Measurements from ENCODE around the gene C12orf57. TPM values are rescaled to one million over a fixed set of nuclear protein-coding genes. Genes with fewer than 3 reads are reported as not detected.
A peak's percentile ranks its signal among the peaks of the same experiment; 100 is the strongest.

Gene C12orf57
- total RNA-seq, 5 donors from 2014 or later (not counting 1 experiment from before 2014, with no cell fraction given), result 256 to 466 (median 412) TPM

DNA sequence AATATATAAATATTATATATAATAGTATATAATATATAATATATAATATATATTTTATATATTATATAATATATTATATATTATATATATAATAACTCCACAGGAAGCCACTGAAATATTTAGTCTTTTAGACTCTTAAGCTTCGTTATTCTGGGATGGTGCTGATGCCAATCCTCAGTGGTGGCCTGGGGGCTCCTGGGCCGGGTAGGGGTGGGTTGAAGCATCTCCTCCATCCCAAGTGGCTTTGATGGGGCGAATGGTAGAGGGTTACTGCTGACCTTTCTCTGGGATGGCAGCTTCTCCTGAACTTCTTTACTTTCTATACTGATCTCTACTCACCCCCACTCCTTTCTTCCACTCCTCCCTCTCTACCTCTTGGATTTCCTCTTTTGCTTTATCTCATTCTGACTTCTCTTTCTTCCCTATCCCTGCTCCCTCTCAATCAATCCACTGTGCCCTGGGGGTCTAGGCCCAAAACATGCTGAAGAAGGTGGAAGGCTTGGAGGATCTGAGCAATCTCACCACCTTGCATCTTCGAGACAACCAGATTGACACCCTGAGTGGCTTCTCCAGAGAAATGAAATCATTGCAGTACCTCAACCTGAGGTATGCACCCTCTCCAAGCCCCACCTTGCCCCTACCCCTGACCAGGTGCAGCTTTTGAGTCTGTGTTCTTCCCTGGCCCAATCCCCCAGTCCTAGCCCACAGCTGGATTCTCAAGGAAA, 34.2 kb upstream of the C12orf57 start:
- H3K4me1 ChIP-seq (ENCODE audit: control insufficient read depth in 1 of 2, extremely low read depth in 1 of 2, insufficient read depth in 2 of 2, low read length in 2 of 2), result peaks cover 2 to 23% of the 10 kb centered on the region in 2 experiments
- H3K27ac Mint-ChIP-seq, result no peak overlapping the region
- no peaks in the 10 kb centered on the region for H3K27me3 ChIP-seq (replicated peaks in 1 of 2; ENCODE audit: control insufficient read depth in 2 of 2, extremely low read depth in 1 of 2, insufficient read depth in 2 of 2, low read length in 1 of 2)
- no peaks in the 10 kb centered on the region for H3K27me3 Mint-ChIP-seq
- CTCF ChIA-PET, result no interaction called here
- WGBS (ENCODE audit: insufficient coverage), result 80% methylated on average over 1 of the region's 4 CpGs
- H3K9me3 ChIP-seq, result no peaks in the 10 kb centered on the region
- H3K4me3 Mint-ChIP-seq, result no peak overlapping the region
- no peak overlapping the region for H3K27ac ChIP-seq (ENCODE audit: low read length)
- DNase-seq (no peak), ATAC-seq (replicated peaks in 1 of 4) (no peak)
- no peaks in the 10 kb centered on the region for H3K9me3 Mint-ChIP-seq
- POLR2A ChIA-PET, result interaction anchor here (0.5 to 0.7 kb wide), 2 partner anchors 17 to 1135 kb away, joined by 3 to 5 read pairs; no protein-coding TSS in a partner anchor
- no peaks in the 10 kb centered on the region for H3K36me3 Mint-ChIP-seq
- H3K4me1 Mint-ChIP-seq, result peaks cover 13 to 16% (median 16%) of the 10 kb centered on the region in 3 donors
- no peak overlapping the region for H3K4me3 ChIP-seq (ENCODE audit: control insufficient read depth in 1 of 2, extremely low read depth in 1 of 2, low read length in 1 of 2)
- no peaks in the 10 kb centered on the region for H3K36me3 ChIP-seq (ENCODE audit: control insufficient read depth in 2 of 2, extremely low read depth in 1 of 2, insufficient read depth in 1 of 2, low read length in 1 of 2)

DNA sequence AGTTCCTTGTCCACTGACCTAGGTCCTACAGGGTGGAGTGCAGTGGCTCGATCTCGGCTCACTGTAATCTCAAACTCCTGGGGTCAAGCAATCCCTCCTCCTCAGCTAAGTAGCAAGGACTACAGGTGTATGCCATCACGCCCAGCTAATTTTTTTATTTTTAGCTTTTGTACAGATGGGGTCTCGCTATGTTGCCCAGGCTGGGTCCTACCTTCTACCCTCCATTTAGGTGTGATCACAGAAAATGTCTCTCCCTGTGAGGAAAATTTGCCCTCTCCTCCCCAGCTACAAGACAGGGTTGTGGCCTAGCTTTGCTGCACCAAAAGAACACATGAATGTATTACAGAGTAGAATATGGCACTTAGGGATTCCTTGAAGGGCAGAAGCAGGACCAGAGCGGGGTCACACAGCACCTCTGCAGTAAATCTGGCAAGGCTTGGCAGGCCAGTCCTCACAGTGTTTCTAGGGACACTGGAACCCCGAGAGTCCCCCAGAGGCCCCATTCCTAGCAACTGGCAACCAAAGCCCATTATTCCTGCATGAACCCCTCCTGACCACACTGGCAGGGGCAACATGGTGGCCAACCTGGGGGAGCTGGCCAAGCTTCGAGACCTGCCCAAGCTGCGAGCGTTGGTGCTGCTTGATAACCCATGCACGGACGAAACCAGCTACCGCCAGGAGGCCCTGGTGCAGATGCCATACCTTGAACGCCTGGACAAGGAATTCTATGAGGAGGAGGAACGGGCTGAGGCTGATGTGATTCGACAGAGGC, 31.5 kb upstream of the C12orf57 start:
- H3K4me1 ChIP-seq (ENCODE audit: control insufficient read depth in 1 of 2, extremely low read depth in 1 of 2, insufficient read depth in 2 of 2, low read length in 2 of 2), result peaks cover 4 to 28% of the 10 kb centered on the region in 2 experiments
- H3K27ac ChIP-seq (ENCODE audit: low read length), result no peak overlapping the region
- Mint-ChIP-seq H3K36me3 (peaks cover 7% of the 10 kb centered on the region), H3K4me1 (peaks cover 30 to 40% (median 30%) of the 10 kb centered on the region in 3 donors), H3K4me3 (peak overlapping the region in 1 of 3 donors; percentile 98), H3K9me3 (no peaks in the 10 kb centered on the region), H3K27ac (peak overlapping the region; percentile 88 to 90), H3K27me3 (no peaks in the 10 kb centered on the region)
- ChIA-PET POLR2A (interaction anchor here (0.6 to 0.9 kb wide), 3 partner anchors 8 to 1017 kb away, joined by 4 read pairs; partner anchors contain the start of gene LRRC23 (in 1 of the 2)), CTCF (no interaction called here)
- H3K27me3 ChIP-seq (replicated peaks in 1 of 2; ENCODE audit: control insufficient read depth in 2 of 2, extremely low read depth in 1 of 2, insufficient read depth in 2 of 2, low read length in 1 of 2), result no peaks in the 10 kb centered on the region
- H3K36me3 ChIP-seq (ENCODE audit: control insufficient read depth in 2 of 2, extremely low read depth in 1 of 2, insufficient read depth in 1 of 2, low read length in 1 of 2), result peaks cover 0 to 10% of the 10 kb centered on the region in 2 donors
- WGBS (ENCODE audit: insufficient coverage), result 94% methylated on average over 13 of the region's 15 CpGs
- no peak overlapping the region for H3K4me3 ChIP-seq (ENCODE audit: control insufficient read depth in 1 of 2, extremely low read depth in 1 of 2, low read length in 1 of 2)
- H3K9me3 ChIP-seq, result no peaks in the 10 kb centered on the region
- no peak for ATAC-seq (replicated peaks in 1 of 4)
- no peak for DNase-seq

DNA sequence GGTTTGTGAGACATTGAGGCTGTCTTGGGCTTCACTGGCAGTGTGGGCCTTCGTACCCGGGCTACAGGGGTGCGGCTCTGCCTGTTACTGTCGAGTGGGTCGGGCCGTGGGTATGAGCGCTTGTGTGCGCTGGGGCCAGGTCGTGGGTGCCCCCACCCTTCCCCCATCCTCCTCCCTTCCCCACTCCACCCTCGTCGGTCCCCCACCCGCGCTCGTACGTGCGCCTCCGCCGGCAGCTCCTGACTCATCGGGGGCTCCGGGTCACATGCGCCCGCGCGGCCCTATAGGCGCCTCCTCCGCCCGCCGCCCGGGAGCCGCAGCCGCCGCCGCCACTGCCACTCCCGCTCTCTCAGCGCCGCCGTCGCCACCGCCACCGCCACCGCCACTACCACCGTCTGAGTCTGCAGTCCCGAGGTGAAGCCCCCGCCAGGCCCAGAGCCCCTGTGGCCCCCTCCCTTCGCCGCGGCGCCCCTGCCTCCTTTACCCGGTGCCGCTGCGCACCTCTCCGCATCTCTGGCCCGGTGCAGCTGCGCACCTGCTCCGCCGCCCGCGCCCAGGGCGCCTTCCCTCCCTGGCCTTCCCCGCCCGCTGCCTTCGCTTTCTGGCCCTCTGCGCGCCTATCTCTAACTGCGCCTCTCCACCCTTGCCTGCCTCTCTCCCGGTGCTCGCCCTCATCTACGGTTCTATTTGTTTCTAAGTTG, 29.4 kb upstream of the C12orf57 start, which contains the start of gene ENO2:
Gene ENO2, plus strand, starts transcription at position 335 of the 701 bp plus-strand sequence. CDS start 1,253 bp downstream, outside the sequence.
- WGBS (ENCODE audit: insufficient coverage), result under 1% methylated on average over 62 of the region's 68 CpGs
- ATAC-seq (replicated peaks in 1 of 4), result peak; percentile 93 to 96 (median 96)
- Histone ChIP-seq H3K27me3 (replicated peaks in 1 of 2; ENCODE audit: control insufficient read depth in 2 of 2, extremely low read depth in 1 of 2, insufficient read depth in 2 of 2, low read length in 1 of 2) (no peaks in the 10 kb centered on the region), H3K9me3 (no peaks in the 10 kb centered on the region), H3K4me1 (ENCODE audit: control insufficient read depth in 1 of 2, extremely low read depth in 1 of 2, insufficient read depth in 2 of 2, low read length in 2 of 2) (peaks cover 4 to 28% of the 10 kb centered on the region in 2 experiments), H3K4me3 (ENCODE audit: control insufficient read depth in 1 of 2, extremely low read depth in 1 of 2, low read length in 1 of 2) (peak within 1 kb of the TSS; percentile 62 to 65), H3K27ac (ENCODE audit: low read length) (peak within 1 kb of the TSS; percentile 86), H3K36me3 (ENCODE audit: control insufficient read depth in 2 of 2, extremely low read depth in 1 of 2, insufficient read depth in 1 of 2, low read length in 1 of 2) (peaks cover 0 to 15% of the 10 kb centered on the region in 2 donors)
- Mint-ChIP-seq H3K4me1 (peaks cover 30 to 40% (median 33%) of the 10 kb centered on the region in 3 donors), H3K9me3 (no peaks in the 10 kb centered on the region), H3K27ac (peak within 1 kb of the TSS; percentile 91 to 95), H3K4me3 (peak within 1 kb of the TSS; percentile 89 to 98 (median 92)), H3K36me3 (peaks cover 14% of the 10 kb centered on the region), H3K27me3 (no peaks in the 10 kb centered on the region)
- DNase-seq, result peak; percentile 61 to 91 (median 78)
- ChIA-PET CTCF (interaction anchor here in 1 of 2 donors (0.6 to 0.9 kb wide), 4 partner anchors 41 to 275 kb away, joined by 3 to 4 read pairs (median 4); partner anchors contain the start of genes PEX5 and SPSB2), POLR2A (interaction anchor here in 1 of 2 donors (0.6 to 1.2 kb wide), 3 partner anchors 44 to 214 kb away, joined by 3 to 4 read pairs (median 4); partner anchors contain the start of gene CDCA3)

DNA sequence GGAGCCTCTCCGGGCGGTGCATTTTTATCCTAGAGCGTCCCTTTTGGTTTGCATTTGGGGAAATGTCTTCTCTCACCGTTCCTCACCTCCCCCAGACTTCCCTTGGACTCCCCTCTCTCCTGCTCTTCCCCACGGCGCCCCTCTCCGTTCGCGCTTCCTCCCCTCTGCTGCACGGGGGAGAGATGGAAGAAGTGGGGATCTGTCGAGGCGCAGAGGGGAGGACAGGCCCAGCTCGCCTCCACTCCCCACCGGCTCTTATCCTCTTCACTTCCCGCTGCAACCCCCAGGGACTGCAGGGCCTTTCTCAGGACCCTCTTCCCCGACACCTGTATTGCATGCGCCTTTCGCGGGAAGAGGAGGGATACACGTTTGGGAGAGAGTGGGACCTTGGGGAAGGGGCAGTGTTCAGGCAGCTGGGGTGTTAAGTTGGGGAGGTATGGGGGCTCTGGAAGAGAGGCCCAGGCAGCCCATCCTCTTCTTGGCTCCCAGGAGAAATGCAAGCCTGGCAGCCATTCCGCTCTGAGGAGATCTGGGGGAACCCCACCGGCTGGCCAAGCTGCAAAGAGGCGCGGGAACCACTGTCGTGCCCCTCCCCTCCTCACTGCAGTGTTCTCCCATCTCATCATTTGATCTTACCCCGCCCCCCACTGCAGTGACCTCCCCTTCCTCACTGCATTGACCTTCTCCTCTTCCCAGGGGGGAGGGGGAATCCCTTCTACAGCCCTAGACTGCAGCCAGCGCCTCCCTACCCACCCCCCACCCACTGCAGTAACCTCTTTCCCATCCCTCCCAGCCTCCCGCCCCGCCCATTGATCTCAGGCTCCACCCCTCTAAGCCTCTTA, 28.7 kb upstream of the C12orf57 start:
- WGBS (ENCODE audit: insufficient coverage), result 29% methylated on average over 1 of the region's 29 CpGs
- CTCF ChIA-PET, result no interaction called here

DNA sequence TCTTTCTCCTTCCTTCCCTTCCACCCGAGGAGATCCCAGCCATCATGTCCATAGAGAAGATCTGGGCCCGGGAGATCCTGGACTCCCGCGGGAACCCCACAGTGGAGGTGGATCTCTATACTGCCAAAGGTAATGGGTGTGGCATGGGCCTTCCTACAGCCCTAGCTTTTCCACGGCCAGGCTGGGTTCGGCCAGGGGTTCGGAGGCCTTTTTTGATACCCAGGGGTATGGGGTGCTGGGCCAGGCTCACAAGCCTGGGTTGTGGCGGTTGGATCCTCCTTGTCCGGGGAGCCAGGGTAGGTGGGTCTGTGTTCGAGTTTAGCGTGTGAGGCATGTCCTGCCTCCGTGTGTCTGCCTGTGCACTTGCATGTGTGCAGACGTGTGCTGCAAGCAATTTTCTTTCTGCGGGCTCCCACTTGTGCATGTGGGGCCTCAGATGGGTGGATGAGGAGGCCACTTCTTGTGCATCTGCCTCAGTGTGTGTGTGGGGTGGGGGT, 28.0 kb upstream of the C12orf57 start:
- no peak overlapping the region for H3K4me3 ChIP-seq (ENCODE audit: control insufficient read depth in 1 of 2, extremely low read depth in 1 of 2, low read length in 1 of 2)
- CTCF ChIA-PET, result interaction anchor here in 1 of 2 donors (0.6 kb wide), 1 partner anchor 10 kb away, joined by 4 read pairs; no protein-coding TSS in a partner anchor
- 96% methylated on average over 4 of the region's 14 CpGs for WGBS (ENCODE audit: insufficient coverage)
- Mint-ChIP-seq H3K36me3 (peaks cover 21% of the 10 kb centered on the region), H3K27ac (peak overlapping the region; percentile 91 to 95), H3K9me3 (no peaks in the 10 kb centered on the region), H3K4me1 (peaks cover 32 to 44% (median 40%) of the 10 kb centered on the region in 3 donors), H3K4me3 (peak overlapping the region; percentile 67 to 98 (median 89)), H3K27me3 (no peaks in the 10 kb centered on the region)
- POLR2A ChIA-PET, result no interaction called here
- H3K4me1 ChIP-seq (ENCODE audit: control insufficient read depth in 1 of 2, extremely low read depth in 1 of 2, insufficient read depth in 2 of 2, low read length in 2 of 2), result peaks cover 4 to 28% of the 10 kb centered on the region in 2 experiments
- ATAC-seq (replicated peaks in 1 of 4) (no peak), DNase-seq (no peak)
- H3K27ac ChIP-seq (ENCODE audit: low read length), result no peak overlapping the region
- no peaks in the 10 kb centered on the region for H3K27me3 ChIP-seq (replicated peaks in 1 of 2; ENCODE audit: control insufficient read depth in 2 of 2, extremely low read depth in 1 of 2, insufficient read depth in 2 of 2, low read length in 1 of 2)
- H3K36me3 ChIP-seq (ENCODE audit: control insufficient read depth in 2 of 2, extremely low read depth in 1 of 2, insufficient read depth in 1 of 2, low read length in 1 of 2), result peaks cover 0 to 18% of the 10 kb centered on the region in 2 donors
- H3K9me3 ChIP-seq, result no peaks in the 10 kb centered on the region

More for the DNA sequence above, 28.7 kb upstream of the C12orf57 start:
- POLR2A ChIA-PET, result interaction anchor here in 1 of 2 donors (0.6 to 1.2 kb wide), 2 partner anchors 64 to 215 kb away, joined by 3 to 4 read pairs; partner anchors contain the start of gene CDCA3
- Histone ChIP-seq H3K4me1 (ENCODE audit: control insufficient read depth in 1 of 2, extremely low read depth in 1 of 2, insufficient read depth in 2 of 2, low read length in 2 of 2) (peaks cover 4 to 28% of the 10 kb centered on the region in 2 experiments), H3K27ac (ENCODE audit: low read length) (peak overlapping the region; percentile 61), H3K4me3 (ENCODE audit: control insufficient read depth in 1 of 2, extremely low read depth in 1 of 2, low read length in 1 of 2) (peak overlapping the region; percentile 54 to 65), H3K9me3 (no peaks in the 10 kb centered on the region), H3K27me3 (replicated peaks in 1 of 2; ENCODE audit: control insufficient read depth in 2 of 2, extremely low read depth in 1 of 2, insufficient read depth in 2 of 2, low read length in 1 of 2) (no peaks in the 10 kb centered on the region), H3K36me3 (ENCODE audit: control insufficient read depth in 2 of 2, extremely low read depth in 1 of 2, insufficient read depth in 1 of 2, low read length in 1 of 2) (peaks cover 0 to 18% of the 10 kb centered on the region in 2 donors)
- DNase-seq, result no peak
- Mint-ChIP-seq H3K9me3 (no peaks in the 10 kb centered on the region), H3K4me1 (peaks cover 32 to 44% (median 40%) of the 10 kb centered on the region in 3 donors), H3K36me3 (peaks cover 21% of the 10 kb centered on the region), H3K4me3 (peak overlapping the region; percentile 89 to 98 (median 92)), H3K27ac (peak overlapping the region; percentile 91 to 95), H3K27me3 (no peaks in the 10 kb centered on the region)
- no peak for ATAC-seq (replicated peaks in 1 of 4)

All from T-cell (primary cell).